NT2/D1 (cell line): Measurements from ENCODE around the gene SEC61A1.

Experiments
- SUZ12 ChIP-seq: IDR thresholded peaks from 2 replicates; pipeline ENCODE4 v1.6.1; 2011; ENCODE audit not compliant: insufficient read length, insufficient read depth; ENCODE audit errors: extremely low read depth
- YY1 ChIP-seq: IDR thresholded peaks from 2 replicates; pipeline ENCODE4 v1.6.1; 2011; ENCODE audit not compliant: insufficient read length, insufficient read depth
- ZNF274 ChIP-seq: IDR thresholded peaks from 2 replicates; pipeline ENCODE4 v1.6.1; 2011; ENCODE audit warnings: mild to moderate bottlenecking, low read depth, low read length

DNA sequence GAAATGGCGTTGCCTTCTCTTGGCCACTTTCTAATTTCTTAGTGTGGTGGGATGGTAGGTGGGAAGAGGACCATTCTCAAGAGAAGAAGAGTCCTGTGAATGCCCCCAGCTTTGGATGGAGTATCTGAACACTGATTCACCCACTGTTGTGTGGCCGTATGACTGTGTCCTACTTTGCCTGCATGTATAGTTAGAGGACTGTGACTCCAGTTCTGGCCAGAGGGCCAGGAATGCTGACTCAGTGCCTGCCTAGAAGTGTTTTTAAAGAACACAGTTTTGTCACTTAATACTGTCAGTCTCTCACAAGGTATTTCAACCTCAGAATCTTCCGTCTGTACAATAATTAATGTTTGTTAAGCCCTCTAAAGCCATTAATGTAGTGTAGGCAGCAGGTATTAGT is 2.1 kb downstream of the SEC61A1 start:
- TF ChIP-seq ZNF274 (no peak), YY1 (no peak), SUZ12 (no peak)
